ENCODE measurements around the gene NDUFA8.
"Not testable (repeated sequence)": the region's sequence is repeated elsewhere in the genome, so short reads cannot be mapped to it uniquely, and the experiment has no call there.

NDUFA8 gene

GRCh38 chr9:122120316-122121071, 39.1 kb downstream of the NDUFA8 start:
- DNase-seq = no peak

DNA sequence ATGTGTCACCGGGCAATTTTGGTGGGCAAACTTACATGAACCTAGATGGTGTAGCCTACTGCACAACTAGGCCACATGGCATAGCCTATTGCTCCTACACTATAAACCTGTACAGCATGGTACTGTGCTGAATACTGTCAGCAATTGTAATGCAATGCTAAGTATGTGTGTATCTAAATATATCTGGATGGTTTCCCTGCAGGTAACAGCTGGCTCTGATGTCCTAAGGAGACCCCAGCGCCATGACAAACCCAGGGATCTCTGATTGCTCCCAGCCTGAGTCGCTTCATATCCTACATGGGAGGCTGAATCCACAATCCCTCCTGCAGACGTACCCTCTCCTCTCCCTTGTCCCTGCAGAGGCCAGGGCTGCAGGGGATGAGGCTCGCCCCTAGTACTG, 39.9 kb downstream of the NDUFA8 start:
- no peak for DNase-seq

DNA sequence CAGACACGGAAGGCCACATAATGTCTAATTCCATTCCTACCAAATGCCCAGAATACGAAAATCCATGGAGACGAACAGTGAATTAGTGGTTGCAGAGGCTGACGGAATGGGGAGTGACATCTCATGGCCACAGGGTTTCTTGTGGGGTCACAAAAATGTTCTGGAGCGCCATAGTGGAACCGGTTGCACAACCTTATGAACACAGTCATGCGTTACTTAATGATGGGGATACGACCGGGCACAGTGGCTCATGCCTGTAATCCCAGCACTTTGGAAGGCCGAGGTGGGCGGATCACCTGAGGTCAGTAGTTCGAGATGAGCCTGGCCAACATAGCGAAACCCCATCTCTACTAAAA, 40.4 kb downstream of the NDUFA8 start:
- DNase-seq = no peak

DNA sequence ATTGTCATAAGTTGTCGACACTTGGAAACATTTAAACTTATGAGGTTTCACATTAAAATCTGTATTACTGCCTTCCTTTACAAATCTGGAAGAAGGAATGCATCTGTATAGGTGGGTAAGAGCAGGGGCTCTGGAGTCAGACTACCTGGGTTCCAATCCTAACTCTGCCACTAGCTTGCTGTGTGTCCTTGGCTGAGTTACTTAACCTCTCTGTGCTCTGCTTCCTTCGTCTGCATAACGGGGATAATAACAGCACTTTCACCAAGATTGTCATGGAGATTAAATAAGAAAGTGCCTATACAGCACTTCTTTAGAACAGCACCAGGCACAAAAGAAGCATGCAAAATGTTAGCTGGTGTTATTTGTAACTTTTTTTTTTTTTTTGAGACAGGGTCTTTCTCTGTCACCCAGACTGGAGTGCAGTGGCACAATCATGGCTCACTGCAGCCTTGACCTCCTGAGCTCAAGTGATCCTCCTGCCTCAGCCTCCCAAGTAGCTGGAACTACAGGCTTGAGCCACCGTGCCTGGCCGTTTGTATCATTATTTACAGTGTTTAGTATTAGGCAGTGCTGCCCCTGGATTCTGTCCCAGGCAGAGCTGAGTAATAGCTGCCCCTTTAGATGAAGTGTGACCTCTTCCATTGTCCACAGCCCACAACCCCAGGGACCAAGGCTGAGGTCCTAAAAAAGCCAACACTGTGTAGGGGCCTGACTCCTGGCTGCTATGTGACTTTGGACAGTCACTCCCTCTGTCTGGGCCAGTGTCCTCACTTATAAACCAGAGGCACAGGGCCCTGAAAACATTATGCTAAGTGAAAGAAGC, 41.0 kb downstream of the NDUFA8 start:
- no peak for DNase-seq

GRCh38 chr9:122117241-122117640, 42.3 kb downstream of the NDUFA8 start:
- DNase-seq = not testable (repeated sequence)

DNA sequence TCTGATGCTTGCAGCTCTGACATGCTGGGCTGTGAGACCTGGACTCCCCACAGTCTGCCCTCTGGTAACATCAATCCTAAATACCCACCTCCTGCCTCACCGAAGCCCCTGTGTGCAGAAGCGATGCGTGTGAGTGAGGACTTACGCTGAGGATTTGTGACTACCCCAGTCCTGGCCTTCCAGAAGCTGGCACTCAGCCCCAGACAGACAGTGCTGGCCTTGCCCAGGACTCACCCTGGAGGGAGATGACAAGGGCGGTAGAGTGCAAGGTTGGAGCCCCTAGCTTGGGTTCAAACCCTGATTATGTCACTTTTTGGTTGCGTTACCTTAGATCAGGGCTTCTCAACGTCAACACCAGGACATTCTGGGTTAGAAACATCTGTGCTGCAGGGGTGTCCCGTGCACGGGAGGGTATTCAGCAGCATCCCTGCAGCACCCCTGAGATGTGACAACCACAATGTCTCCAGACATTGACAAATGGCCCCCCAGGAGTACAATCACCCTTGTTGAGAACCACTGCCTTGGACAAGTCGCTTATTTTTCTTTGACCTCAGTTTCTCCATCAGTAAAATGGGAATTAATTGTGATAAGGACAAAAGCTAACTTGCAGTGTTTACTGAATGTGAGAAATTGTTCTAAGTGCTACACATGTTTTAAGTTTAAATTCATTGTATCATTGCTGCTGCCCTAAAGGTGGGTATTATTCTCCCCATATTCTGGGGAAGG, 43.0 kb downstream of the NDUFA8 start:
- no peak for DNase-seq

DNA sequence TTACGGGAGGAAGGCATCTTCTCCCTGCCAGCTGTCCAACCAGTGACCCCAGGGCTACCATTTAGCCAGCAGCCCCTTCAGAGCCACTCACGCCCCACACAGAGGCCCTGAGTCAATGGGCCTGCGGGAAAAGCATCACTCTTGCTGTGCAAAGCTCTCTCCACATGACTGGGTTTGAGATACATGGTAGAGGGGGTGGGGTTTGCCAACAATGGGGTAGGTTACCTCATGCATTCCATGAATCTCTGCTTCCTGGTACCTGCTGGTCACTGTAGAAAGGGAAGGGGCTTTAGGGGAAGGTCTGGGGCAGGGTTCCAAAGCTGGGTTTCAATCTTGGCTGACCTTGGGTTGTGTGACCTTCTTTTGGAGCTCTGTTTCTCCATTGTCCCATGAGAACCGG, 43.5 kb downstream of the NDUFA8 start:
- no peak for DNase-seq

DNA sequence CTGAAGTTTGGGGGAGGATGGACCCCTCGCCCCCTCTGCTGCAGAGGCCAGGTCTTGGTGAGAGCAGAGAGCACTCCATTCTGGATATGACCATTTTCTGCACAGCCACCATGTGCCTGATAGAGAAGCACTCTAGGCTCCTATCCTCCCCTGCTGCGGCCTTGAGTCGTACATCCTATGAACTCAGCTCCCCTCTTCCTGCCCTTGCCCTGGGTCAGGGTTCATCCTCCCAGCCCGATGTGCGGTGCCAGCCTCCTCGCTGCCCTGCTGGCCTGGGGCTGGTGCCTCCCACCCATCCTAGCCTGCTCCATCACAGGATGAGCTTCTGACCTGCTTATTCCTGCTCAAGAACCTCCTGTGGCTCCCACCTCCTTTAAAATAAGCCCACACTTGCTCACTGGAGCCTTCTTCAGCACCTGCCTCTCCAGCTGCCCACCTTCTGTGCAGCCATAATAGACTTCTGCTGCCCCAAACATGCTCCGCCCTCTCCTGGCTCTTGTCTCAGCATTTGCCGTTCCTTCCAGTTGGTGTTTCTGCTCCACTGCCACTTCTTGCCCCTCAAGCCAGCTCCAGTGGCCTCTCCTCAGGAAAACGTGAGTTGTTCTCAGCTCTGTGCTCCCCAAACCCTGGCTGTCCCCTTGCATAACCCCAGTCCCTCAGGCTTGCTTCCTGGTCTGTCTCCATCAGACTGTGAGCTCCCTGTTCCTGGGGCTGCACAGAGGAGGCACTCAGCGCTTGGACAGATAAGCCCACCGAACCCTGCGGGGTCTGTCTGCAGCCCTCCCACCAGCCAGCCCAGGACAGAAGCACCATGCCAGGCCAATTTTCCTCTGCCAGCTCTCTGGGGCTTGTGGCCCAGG, 44.2 kb downstream of the NDUFA8 start:
- no peak for DNase-seq

DNA sequence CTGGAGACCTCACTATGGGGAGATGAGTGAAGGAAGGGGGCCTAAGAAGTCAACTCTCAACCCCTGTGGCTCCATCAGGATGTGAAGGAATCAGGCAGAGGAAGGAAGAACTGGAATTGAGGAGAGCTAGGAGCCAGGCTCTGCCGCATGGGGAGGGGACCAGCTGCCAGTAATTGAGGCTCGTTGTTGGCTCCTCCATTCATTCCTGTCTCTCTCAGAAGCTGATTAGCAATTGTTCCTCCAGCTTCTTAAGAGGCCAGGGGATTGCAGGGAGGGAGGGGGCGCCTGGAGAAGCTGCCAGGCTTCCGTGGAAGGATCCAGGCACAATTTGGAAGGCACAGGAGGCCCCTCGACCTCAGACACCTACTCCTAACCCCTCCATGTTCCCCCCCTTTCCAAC, 46.0 kb downstream of the NDUFA8 start:
- no peak for DNase-seq

- no peak for DNase-seq
Observed at GRCh38 chr9:122112238-122112637, 47.3 kb downstream of the NDUFA8 start.

GRCh38 chr9:122111413-122112085, 48.0 kb downstream of the NDUFA8 start:
- DNase-seq = no peak

DNA sequence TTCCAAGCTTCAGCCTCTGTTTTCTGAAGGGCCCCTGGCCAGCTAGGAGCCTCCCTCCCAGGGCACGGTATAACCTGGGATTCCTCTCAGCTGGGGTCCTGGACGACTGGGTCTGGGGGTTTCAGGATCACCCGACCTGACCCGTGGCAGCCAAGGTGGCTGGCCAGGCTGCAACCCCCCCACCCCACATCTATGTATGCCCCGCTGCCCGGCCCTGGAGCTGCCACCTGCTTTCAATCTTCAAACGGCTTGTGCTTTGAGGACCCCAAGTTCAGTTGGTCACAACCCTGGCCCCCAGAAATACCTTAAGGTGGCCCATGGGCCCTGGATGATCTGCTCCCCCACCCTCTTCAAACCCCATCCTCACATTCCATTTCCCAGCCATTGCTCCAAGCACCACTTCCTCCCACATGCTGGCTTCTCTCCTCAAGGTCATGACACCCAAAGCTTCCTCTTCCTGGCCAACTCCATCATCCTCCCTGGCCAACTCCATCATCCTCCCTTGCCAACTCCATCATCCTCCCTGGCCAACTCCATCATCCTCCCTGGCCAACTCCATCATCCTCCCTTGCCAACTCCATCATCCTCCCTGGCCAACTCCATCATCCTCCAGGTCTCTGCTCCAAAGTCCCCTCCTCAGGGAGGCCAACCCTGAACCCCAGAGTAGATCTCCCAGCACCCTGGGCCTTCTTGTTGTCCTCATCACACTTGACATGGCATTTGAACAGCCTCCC, 49.3 kb downstream of the NDUFA8 start:
- no peak for DNase-seq

DNA sequence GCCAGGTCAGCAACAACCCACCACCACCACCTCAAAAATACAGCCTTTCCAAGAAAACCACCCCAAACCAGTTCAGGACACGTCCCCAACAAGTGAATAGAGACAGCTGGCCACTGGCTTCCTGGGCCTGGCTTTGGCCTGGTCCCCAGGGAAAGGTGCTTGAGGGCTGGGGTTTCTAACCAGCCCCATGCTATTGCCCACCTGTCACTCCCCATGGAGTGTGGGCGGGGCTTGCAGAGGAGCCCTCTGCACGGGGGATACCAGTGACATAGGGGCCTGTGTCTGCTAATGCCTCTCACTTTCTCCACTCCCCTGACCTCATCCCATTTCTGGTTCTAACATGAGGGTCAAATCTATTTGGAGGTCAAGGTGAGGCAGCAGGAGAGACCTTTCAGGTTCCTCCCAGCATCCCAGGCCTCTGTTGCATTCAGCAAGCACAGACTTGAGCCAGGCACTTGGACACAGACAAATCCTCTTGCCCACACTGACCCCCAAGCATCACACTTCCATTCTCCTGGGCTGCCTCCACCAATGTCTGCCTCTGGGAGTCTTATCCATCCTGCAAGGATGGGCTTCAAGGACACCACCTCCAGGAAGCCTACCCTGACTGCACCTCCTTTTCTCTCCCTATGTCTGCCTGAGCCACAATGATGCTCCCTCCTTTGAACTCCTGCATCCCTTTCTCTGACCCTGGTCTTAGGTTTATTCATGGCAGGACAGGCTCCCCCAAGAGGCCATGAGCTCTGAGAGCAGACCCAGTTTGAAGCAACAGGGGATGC, 50.4 kb downstream of the NDUFA8 start:
- DNase-seq = no peak

- DNase-seq = no peak
Observed at GRCh38 chr9:122107291-122107805, 52.2 kb downstream of the NDUFA8 start.

- no peak for DNase-seq
Observed at GRCh38 chr9:122106576-122106975, 53.0 kb downstream of the NDUFA8 start.

DNA sequence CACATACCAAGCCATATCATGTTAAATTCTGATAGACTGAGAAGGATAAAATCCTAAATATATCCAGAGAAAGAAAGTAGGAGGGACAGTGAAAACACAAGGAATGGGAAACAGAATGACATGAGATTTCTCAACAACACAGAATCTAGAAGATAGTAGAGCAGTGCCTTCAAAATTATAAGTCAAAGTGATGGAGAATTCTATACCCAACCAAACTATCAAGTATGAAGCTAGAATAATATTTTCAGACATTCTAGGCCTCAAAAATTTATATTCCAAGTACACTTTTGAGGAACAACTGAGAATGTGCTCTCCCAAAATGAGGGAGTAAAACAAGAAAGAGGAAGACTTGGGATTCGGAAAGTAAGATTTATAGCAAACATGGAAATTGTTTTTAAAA, 55.6 kb downstream of the NDUFA8 start:
- DNase-seq = no peak

GRCh38 chr9:122102156-122102555, 57.4 kb downstream of the NDUFA8 start:
- DNase-seq = no peak

GRCh38 chr9:122100756-122101155, 58.8 kb downstream of the NDUFA8 start:
- DNase-seq = no peak

- DNase-seq = peak; percentile 80
Observed at GRCh38 chr9:122099271-122099869, 60.2 kb downstream of the NDUFA8 start.

All from activated naive CD4-positive, alpha-beta T cell treated with anti-CD3 and anti-CD28 coated beads, Interleukin-2, amount 50 U/mL, for 16 hours (primary cell).